Progenitor cell of endocrine pancreas (in vitro differentiated cells): Measurements from ENCODE around the gene PTPRM. TPM values are rescaled to one million over a fixed set of nuclear protein-coding genes. Genes with fewer than 3 reads are reported as not detected.

Experiments used
- DNase-seq: peaks from one replicate; pipeline ENCODE4 v3.0.0; 2021; ENCODE audit warnings: low spot score; ENCODE audit not compliant: unreplicated experiment
- H3K27ac Mint-ChIP-seq: 2 replicates; pipeline ENCODE4 v1.8.0; 2021; ENCODE audit warnings: mild to moderate bottlenecking, moderate library complexity, mixed read lengths
- H3K27me3 Mint-ChIP-seq: 2 replicates; pipeline ENCODE4 v1.8.0; 2021; ENCODE audit warnings: mixed read lengths
- H3K36me3 Mint-ChIP-seq: 2 replicates; pipeline ENCODE4 v1.8.0; 2022; ENCODE audit warnings: mixed read lengths; ENCODE audit not compliant: insufficient read depth
- H3K4me1 Mint-ChIP-seq: 2 replicates; pipeline ENCODE4 v1.8.0; 2021; ENCODE audit warnings: low read depth, mixed read lengths
- H3K4me3 Mint-ChIP-seq: 2 replicates; pipeline ENCODE4 v1.8.0; 2021; ENCODE audit warnings: low read depth, mild to moderate bottlenecking, moderate library complexity, mixed read lengths
- H3K9me3 Mint-ChIP-seq: 2 replicates; pipeline ENCODE4 v1.8.0; 2021; ENCODE audit warnings: low read depth, mixed read lengths
- total RNA-seq: library from RNA; stranded (reverse); gene quantifications from 2 replicates; pipeline ENCODE4 v1.2.1, GENCODE V29; 2021
- TF ChIP-seq, protein P1 (sequence below): fragments of 200-600 bp; sonication (generic); IDR thresholded peaks from one replicate; pipeline ENCODE4 v1.5.0; 2021; ENCODE audit warnings: antibody characterized with exemption, mild to moderate bottlenecking; ENCODE audit not compliant: unreplicated experiment

PTPRM gene
- total RNA-seq, 1 donor from 2014 or later: 23.2 TPM

DNA sequence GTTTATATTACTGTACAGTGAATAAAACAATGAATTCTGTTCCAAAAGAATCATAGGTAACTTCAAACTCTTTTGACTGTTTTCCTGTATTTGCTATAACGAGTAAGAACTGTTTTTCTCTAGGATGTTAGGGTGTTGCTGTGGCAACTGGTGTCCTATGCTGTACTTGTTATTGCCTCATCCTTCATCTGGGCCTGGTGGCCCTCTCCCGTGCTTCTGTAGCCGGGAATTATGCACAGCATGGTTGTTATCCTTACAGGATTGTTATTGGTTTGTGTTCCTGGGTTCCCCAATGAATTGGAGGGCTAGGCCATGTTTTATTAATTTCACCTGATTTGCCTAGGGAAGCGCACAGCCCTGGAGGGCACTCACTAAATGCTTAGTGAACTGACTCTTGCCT lies 279.2 kb downstream of the PTPRM start:
- H3K27me3 Mint-ChIP-seq: no peaks in the 10 kb centered on the region
- H3K9me3 Mint-ChIP-seq: peaks cover 14% of the 10 kb centered on the region
- H3K4me1 Mint-ChIP-seq: no peaks in the 10 kb centered on the region
- TF ChIP-seq, protein P1, sequence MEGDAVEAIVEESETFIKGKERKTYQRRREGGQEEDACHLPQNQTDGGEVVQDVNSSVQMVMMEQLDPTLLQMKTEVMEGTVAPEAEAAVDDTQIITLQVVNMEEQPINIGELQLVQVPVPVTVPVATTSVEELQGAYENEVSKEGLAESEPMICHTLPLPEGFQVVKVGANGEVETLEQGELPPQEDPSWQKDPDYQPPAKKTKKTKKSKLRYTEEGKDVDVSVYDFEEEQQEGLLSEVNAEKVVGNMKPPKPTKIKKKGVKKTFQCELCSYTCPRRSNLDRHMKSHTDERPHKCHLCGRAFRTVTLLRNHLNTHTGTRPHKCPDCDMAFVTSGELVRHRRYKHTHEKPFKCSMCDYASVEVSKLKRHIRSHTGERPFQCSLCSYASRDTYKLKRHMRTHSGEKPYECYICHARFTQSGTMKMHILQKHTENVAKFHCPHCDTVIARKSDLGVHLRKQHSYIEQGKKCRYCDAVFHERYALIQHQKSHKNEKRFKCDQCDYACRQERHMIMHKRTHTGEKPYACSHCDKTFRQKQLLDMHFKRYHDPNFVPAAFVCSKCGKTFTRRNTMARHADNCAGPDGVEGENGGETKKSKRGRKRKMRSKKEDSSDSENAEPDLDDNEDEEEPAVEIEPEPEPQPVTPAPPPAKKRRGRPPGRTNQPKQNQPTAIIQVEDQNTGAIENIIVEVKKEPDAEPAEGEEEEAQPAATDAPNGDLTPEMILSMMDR: no peak
- H3K36me3 Mint-ChIP-seq: peaks cover 14% of the 10 kb centered on the region
- no peak overlapping the region for H3K4me3 Mint-ChIP-seq
- no peak for DNase-seq
- no peak overlapping the region for H3K27ac Mint-ChIP-seq

DNA sequence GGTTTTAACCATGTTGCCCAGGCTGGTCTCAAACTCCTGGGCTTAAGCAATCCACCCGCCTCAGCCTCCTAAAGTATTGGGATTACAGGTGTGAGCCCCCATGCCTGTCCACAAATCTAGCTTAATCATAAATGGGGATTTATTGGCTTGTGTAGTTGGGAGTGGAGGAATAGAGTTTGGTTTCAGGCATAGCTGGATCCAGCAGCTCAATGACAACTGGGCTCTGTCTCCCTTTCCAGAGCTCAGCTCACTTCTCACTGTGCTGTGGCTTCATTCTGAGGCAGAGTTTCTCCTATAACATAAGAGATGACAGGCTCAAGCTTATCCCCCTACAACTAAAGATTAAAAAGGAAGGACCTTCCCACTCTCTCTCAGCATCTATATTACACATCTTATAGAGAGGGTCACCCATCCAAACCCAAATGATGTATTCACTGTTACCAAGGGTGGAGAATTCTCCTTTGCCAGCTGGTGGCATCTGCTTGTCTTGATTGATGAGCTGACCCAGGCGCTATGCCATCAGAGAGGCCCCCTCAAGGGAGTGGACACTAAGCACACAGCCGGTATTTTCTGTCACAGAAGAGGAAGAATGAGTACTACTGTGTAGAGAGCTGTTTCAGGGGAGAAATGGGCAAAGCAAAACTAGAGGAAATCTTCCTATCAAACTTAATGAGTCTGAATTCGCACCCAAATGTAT lies 280.4 kb downstream of the PTPRM start:
- Mint-ChIP-seq H3K27me3 (no peaks in the 10 kb centered on the region), H3K9me3 (peaks cover 14% of the 10 kb centered on the region), H3K4me3 (no peak overlapping the region), H3K27ac (no peak overlapping the region), H3K4me1 (no peaks in the 10 kb centered on the region), H3K36me3 (peaks cover 14% of the 10 kb centered on the region)
- TF ChIP-seq, protein P1: no peak
- DNase-seq: no peak

DNA sequence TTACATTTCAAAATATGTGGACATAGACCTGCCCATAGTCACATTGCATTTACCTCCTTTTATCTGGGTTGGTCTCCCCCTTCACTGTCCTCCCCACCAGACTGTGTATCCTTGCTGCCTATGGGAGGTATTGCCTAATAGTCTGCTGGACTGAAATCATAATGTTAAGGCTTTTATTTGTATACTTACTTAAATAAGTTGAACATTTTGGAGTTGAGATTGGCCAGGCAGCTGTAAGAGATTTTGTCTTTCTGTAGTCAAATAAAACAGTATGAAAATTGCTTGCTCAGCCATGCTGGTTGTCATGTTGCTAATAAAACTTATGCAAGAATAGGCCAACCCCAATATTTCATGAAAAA lies 280.9 kb downstream of the PTPRM start:
- H3K4me3 Mint-ChIP-seq: no peak overlapping the region
- TF ChIP-seq, protein P1: no peak
- peaks cover 14% of the 10 kb centered on the region for H3K36me3 Mint-ChIP-seq
- H3K4me1 Mint-ChIP-seq: no peaks in the 10 kb centered on the region
- H3K27me3 Mint-ChIP-seq: no peaks in the 10 kb centered on the region
- peaks cover 14% of the 10 kb centered on the region for H3K9me3 Mint-ChIP-seq
- no peak overlapping the region for H3K27ac Mint-ChIP-seq
- DNase-seq: no peak

DNA sequence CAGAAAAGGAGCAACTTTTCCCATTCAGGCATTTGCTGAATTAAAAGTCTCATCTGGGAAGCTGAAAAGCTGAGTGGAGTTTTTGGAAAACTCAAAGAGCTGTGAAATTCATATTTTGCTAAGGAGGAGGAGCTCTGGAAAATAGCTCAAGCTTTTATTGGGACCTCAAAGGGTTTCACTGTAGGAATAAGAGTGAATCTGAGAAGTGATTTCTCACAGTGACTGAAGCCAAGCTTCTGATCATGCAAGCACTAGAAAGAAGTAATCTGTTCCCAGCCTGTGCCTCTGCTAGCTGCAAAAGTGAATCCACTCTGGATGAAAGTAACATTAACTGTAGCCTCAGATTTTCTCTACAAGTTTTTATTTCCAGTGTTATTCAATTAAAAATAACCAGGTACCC lies 283.3 kb downstream of the PTPRM start:
- TF ChIP-seq, protein P1: no peak
- no peaks in the 10 kb centered on the region for H3K4me1 Mint-ChIP-seq
- H3K27me3 Mint-ChIP-seq: no peaks in the 10 kb centered on the region
- H3K9me3 Mint-ChIP-seq: peaks cover 3% of the 10 kb centered on the region
- peaks cover 3% of the 10 kb centered on the region for H3K36me3 Mint-ChIP-seq
- no peak overlapping the region for H3K27ac Mint-ChIP-seq
- DNase-seq: no peak
- H3K4me3 Mint-ChIP-seq: no peak overlapping the region

DNA sequence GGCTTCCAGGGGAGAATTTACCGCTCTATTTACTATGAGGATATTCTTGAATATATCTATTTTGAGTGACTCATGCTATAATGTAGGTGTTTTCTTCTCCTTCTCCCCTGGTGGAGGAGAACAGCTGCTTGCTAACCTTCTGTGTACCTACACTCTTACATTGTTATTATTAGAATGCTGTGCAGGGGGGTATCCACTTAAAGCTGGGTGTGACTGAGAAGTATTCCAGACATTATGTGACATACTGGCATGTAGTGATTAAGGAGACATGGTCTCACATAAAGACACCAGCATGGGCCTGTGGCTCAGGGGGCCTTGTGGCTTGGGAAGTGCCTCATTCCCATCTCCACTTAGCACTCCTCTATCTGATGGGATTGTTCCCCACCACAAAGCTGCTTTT lies 287.9 kb downstream of the PTPRM start:
- Mint-ChIP-seq H3K4me3 (no peak overlapping the region), H3K4me1 (peaks cover 2% of the 10 kb centered on the region), H3K9me3 (peaks cover 3% of the 10 kb centered on the region), H3K36me3 (peaks cover 1% of the 10 kb centered on the region), H3K27ac (no peak overlapping the region), H3K27me3 (no peaks in the 10 kb centered on the region)
- DNase-seq: no peak
- TF ChIP-seq, protein P1: no peak
